ENCODE measurements around the gene PSTPIP2. TPM values are rescaled to one million over a fixed set of nuclear protein-coding genes. Genes with fewer than 3 reads are reported as not detected.
"Not testable (repeated sequence)": the region's sequence is repeated elsewhere in the genome, so short reads cannot be mapped to it uniquely, and the experiment has no call there.

Gene PSTPIP2
- total RNA-seq, 1 donor from 2014 or later, result 9.1 TPM

- peaks cover 34% of the 10 kb centered on the region for H3K4me1 ChIP-seq (ENCODE audit: insufficient read depth, low read length)
- TF ChIP-seq EZH2 (IDR thresholded peaks at IDR 0.05; ENCODE audit: insufficient read depth, low read length), result no peak
- TF ChIP-seq CTCF (IDR thresholded peaks at IDR 0.05; ENCODE audit: insufficient read depth, low read depth, low read length), result no peak
- peak overlapping the region; percentile 54 for H3K4me2 ChIP-seq (ENCODE audit: low read length)
- peaks cover 65% of the 10 kb centered on the region for H3K79me2 ChIP-seq (ENCODE audit: insufficient read depth, low read length)
- DNase-seq (ENCODE audit: low read depth) (peak; percentile 80), FAIRE-seq (peak; percentile 77)
- no peaks in the 10 kb centered on the region for H3K36me3 ChIP-seq (ENCODE audit: insufficient read depth, low read length)
- H3K4me1 Mint-ChIP-seq (ENCODE audit: low read depth, unreplicated experiment), result peaks cover 41% of the 10 kb centered on the region
- H3K4me3 ChIP-seq (ENCODE audit: insufficient read depth, low read depth, low read length), result no peak overlapping the region
- H3K4me3 Mint-ChIP-seq (ENCODE audit: unreplicated experiment), result no peak overlapping the region
- peaks cover under 1% of the 10 kb centered on the region for H3K27me3 Mint-ChIP-seq (ENCODE audit: low read depth, unreplicated experiment)
- no peaks in the 10 kb centered on the region for H3K27me3 ChIP-seq (ENCODE audit: insufficient read depth, low read length)
- H3K36me3 Mint-ChIP-seq (ENCODE audit: low read depth, unreplicated experiment), result peaks cover 11% of the 10 kb centered on the region
- no peaks in the 10 kb centered on the region for H3K9me3 ChIP-seq (ENCODE audit: insufficient read depth, low read depth, low read length)
- peak overlapping the region; percentile 88 for H3K27ac Mint-ChIP-seq (ENCODE audit: unreplicated experiment)
- peak overlapping the region; percentile 81 for H3K27ac ChIP-seq (ENCODE audit: low read depth, low read length)
- H4K20me1 ChIP-seq (ENCODE audit: insufficient read depth, low read length), result no peaks in the 10 kb centered on the region
- H2AFZ ChIP-seq (ENCODE audit: low read depth, low read length), result no peak overlapping the region
- H3K9me3 Mint-ChIP-seq (ENCODE audit: unreplicated experiment), result no peaks in the 10 kb centered on the region
- H3K9ac ChIP-seq (ENCODE audit: low read length), result peak overlapping the region; percentile 57
These were observed 109.2 kb downstream of the PSTPIP2 start for GRCh38 chr18:45962866-45963265.

- H3K4me2 ChIP-seq (ENCODE audit: low read length), result peak overlapping the region; percentile 54
- H3K27ac ChIP-seq (ENCODE audit: low read depth, low read length), result peak overlapping the region; percentile 81
- H2AFZ ChIP-seq (ENCODE audit: low read depth, low read length), result no peak overlapping the region
- H3K4me3 ChIP-seq (ENCODE audit: insufficient read depth, low read depth, low read length), result no peak overlapping the region
- Mint-ChIP-seq H3K36me3 (ENCODE audit: low read depth, unreplicated experiment) (peaks cover 11% of the 10 kb centered on the region), H3K4me3 (ENCODE audit: unreplicated experiment) (no peak overlapping the region), H3K27ac (ENCODE audit: unreplicated experiment) (peak overlapping the region; percentile 88), H3K9me3 (ENCODE audit: unreplicated experiment) (no peaks in the 10 kb centered on the region), H3K27me3 (ENCODE audit: low read depth, unreplicated experiment) (no peaks in the 10 kb centered on the region), H3K4me1 (ENCODE audit: low read depth, unreplicated experiment) (peaks cover 43% of the 10 kb centered on the region)
- H3K9ac ChIP-seq (ENCODE audit: low read length), result peak overlapping the region; percentile 57
- peaks cover 38% of the 10 kb centered on the region for H3K4me1 ChIP-seq (ENCODE audit: insufficient read depth, low read length)
- no peaks in the 10 kb centered on the region for H3K9me3 ChIP-seq (ENCODE audit: insufficient read depth, low read depth, low read length)
- H4K20me1 ChIP-seq (ENCODE audit: insufficient read depth, low read length), result no peaks in the 10 kb centered on the region
- peak; percentile 94 for DNase-seq (ENCODE audit: low read depth)
- no peaks in the 10 kb centered on the region for H3K36me3 ChIP-seq (ENCODE audit: insufficient read depth, low read length)
- peaks cover 69% of the 10 kb centered on the region for H3K79me2 ChIP-seq (ENCODE audit: insufficient read depth, low read length)
- no peaks in the 10 kb centered on the region for H3K27me3 ChIP-seq (ENCODE audit: insufficient read depth, low read length)
- FAIRE-seq, result peak; percentile 73
- TF ChIP-seq CTCF (IDR thresholded peaks at IDR 0.05; ENCODE audit: insufficient read depth, low read depth, low read length) (no peak), EZH2 (IDR thresholded peaks at IDR 0.05; ENCODE audit: insufficient read depth, low read length) (no peak)
These were observed 109.6 kb downstream of the PSTPIP2 start for GRCh38 chr18:45962461-45962860.

DNA sequence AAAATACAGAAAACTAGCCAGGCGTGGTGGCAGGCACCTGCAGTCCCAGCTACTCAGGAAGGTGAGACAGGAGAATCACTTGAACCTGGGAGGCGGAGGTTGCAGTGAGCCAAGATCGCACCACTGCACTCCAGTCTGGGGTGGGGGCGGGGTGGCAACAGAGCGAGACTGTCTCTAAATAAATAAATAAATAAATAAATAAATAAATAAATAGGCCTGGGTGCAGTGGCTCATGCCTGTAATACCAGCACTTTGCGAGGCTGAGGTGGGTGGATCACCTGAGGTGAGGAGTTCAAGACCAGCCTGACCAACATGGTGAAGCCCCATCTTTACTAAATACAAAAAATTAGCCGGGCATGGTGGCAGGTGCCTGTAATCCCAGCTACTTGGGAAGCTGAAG is 112.6 kb downstream of the PSTPIP2 start:
- not testable (repeated sequence) for H3K36me3 ChIP-seq (ENCODE audit: insufficient read depth, low read length); H3K9ac ChIP-seq (ENCODE audit: low read length); H3K4me3 ChIP-seq (ENCODE audit: insufficient read depth, low read depth, low read length); FAIRE-seq; H3K27ac ChIP-seq (ENCODE audit: low read depth, low read length); DNase-seq (ENCODE audit: low read depth); H3K9me3 Mint-ChIP-seq (ENCODE audit: unreplicated experiment); H2AFZ ChIP-seq (ENCODE audit: low read depth, low read length); H3K4me2 ChIP-seq (ENCODE audit: low read length); H3K27me3 Mint-ChIP-seq (ENCODE audit: low read depth, unreplicated experiment); H4K20me1 ChIP-seq (ENCODE audit: insufficient read depth, low read length); H3K27me3 ChIP-seq (ENCODE audit: insufficient read depth, low read length); H3K4me3 Mint-ChIP-seq (ENCODE audit: unreplicated experiment); H3K9me3 ChIP-seq (ENCODE audit: insufficient read depth, low read depth, low read length); H3K36me3 Mint-ChIP-seq (ENCODE audit: low read depth, unreplicated experiment); H3K27ac Mint-ChIP-seq (ENCODE audit: unreplicated experiment)
- H3K4me1 ChIP-seq (ENCODE audit: insufficient read depth, low read length), result peaks cover 50% of the 10 kb centered on the region
- peaks cover 59% of the 10 kb centered on the region for H3K4me1 Mint-ChIP-seq (ENCODE audit: low read depth, unreplicated experiment)
- H3K79me2 ChIP-seq (ENCODE audit: insufficient read depth, low read length), result peaks cover 64% of the 10 kb centered on the region

All from astrocyte (in vitro differentiated cells and primary cell).